ENCODE data around the gene RAB17.

The RAB17 gene

DNA sequence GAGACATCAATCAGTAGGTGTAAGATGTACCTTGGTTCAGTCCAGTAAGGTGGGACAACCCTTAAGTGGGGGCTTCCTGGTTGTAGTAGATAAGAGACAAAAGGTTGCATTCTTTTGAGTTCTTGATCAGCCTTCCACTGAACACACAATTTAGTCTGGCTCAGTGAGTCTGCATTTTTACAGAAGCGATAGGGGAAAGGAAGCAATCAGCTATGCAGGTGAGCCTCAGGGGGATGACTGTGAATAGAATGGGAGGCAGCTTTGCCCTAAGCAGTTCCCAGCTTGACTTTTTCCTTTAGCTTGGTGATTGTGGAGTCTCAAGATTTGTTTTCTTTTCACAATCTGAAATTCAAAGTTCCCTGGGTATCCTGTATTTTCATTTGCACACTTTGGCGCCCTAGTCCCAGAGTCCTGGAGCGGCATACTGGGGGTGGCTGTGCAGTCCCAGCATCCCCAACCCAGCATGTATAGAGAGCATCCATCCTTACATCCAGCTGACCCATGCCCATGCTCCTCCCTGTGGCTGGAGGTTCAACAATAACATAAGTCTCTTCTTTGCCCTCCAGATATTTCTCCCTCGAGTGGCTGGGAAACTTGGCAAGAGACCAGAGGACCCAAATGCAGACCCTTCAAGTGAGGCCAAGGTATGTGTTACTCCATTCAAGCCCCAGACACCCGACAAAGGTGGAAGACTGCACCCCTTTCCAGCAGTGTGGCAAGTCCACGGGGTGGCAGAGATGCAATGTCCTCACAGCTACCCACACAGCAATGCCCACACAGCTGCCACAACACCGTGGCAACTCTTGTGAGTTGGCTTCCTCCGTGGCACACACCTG, 44.3 kb downstream of the RAB17 start:
- DNase-seq (ENCODE audit: low read depth, low spot score): no peak
- H3K27ac ChIP-seq: no peak overlapping the region

GRCh38 chr2:237542001-237542704, 48.4 kb downstream of the RAB17 start:
- DNase-seq (ENCODE audit: low read depth, low spot score): no peak
- no peak overlapping the region for H3K27ac ChIP-seq

DNA sequence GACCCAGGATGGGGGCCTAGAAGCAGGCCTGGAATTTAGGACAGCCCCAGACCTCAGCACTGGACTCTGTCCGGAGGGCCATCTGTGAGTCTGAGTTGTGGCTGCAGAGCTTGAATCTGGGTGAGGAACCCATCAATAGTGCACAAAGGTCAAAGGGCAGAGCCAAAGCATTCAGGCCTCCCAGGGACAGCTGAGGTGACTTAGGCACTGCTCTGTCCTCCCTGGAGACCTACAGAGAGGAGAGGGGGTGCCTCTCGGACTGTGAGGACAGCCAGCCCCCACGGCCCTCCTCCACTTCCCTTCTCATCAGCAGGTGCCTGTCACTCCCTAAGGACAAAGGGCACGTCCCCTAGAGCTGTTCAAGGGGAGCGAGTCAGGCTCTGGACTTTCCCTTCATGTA, 49.3 kb downstream of the RAB17 start:
- no peak for DNase-seq (ENCODE audit: low read depth, low spot score)
- no peak overlapping the region for H3K27ac ChIP-seq

GRCh38 chr2:237540823-237541222, 49.7 kb downstream of the RAB17 start:
- DNase-seq (ENCODE audit: low read depth, low spot score): no peak
- H3K27ac ChIP-seq: no peak overlapping the region

DNA sequence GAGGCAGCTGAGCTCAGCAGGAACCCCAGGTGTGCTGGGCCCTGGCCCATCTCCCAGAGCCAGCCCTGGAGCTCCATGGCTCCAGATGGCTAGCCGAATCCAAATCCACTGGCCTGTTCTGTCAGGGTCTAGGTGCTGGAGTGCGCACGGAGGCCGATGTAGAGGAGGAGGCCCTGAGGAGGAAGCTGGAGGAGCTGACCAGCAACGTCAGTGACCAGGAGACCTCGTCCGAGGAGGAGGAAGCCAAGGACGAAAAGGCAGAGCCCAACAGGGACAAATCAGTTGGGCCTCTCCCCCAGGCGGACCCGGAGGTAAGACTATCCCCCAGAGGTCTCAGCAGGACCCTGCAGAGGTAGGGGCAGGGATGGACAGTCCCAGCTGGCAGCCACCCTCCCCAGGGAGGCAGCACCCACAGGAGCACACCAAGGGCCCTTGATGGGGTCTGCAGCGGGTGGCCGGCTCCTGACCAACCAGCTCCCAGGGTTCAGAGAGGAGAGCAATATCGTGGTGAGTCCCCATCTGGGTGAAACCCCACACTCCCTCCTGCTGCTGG, 50.2 kb downstream of the RAB17 start:
- H3K27ac ChIP-seq: no peak overlapping the region
- no peak for DNase-seq (ENCODE audit: low read depth, low spot score)

GRCh38 chr2:237539681-237540080, 50.9 kb downstream of the RAB17 start:
- H3K27ac ChIP-seq: no peak overlapping the region
- DNase-seq (ENCODE audit: low read depth, low spot score): no peak

DNA sequence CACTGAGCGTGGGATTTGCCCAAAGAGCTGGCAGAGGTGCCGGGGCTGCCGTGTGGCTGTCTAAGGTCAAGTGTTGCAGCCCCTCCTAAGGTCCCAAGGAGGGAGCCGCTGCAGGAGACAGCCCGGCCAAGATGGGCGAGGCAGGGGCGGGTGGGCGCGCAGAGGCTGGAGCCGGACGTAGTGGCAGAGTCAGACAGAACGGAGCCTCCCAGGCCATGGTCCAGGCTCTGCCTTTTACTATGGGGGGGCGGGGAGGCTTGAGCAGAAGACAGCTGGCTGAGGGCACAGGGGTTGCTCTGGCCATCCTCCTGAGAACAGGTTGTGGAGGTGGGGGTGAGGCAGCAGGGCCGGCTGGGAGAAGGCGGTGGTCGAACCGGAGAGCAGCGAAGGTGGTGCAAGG, 51.6 kb downstream of the RAB17 start:
- no peak for DNase-seq (ENCODE audit: low read depth, low spot score)
- H3K27ac ChIP-seq: no peak overlapping the region

- H3K27ac ChIP-seq: no peak overlapping the region
- DNase-seq (ENCODE audit: low read depth, low spot score): no peak
Measured at GRCh38 chr2:237538001-237538720, 52.4 kb downstream of the RAB17 start.

DNA sequence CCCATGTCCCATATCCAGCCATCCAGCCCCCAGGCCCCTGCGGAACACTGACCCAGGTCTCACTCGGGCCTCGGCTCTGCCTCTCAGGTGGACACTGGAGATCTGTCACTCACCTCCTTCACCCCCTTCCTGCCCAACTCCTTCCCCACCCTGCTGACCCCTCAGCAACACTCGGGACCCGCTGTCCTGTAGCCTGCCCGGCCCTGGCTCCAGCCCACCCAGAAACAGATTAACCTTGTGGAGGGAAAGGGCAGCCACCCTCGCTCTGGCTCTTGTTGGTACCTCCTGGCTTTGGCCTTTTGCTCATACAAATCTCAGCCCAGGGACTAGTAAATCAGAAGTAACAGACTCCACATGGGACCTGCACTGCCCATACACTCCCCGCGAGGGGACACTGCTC, 53.9 kb downstream of the RAB17 start:
- H3K27ac ChIP-seq: no peak overlapping the region
- no peak for DNase-seq (ENCODE audit: low read depth, low spot score)

DNA sequence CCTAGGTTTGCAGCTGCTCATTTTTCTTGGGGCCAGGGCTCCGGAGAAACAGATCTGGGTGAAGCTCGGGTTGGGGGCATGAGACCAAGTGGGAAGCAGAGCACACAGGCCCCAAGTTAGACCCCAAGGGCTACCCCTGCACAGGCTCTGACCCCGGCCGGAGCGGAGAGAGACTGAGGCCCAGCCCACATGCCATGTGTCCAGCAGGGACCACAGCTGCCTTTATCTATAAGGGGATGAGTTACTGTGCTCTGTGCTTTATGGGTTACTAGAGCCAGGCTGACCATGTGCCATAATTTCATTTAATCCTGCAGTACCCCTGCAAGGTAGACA, 54.5 kb downstream of the RAB17 start:
- no peak overlapping the region for H3K27ac ChIP-seq
- DNase-seq (ENCODE audit: low read depth, low spot score): no peak

DNA sequence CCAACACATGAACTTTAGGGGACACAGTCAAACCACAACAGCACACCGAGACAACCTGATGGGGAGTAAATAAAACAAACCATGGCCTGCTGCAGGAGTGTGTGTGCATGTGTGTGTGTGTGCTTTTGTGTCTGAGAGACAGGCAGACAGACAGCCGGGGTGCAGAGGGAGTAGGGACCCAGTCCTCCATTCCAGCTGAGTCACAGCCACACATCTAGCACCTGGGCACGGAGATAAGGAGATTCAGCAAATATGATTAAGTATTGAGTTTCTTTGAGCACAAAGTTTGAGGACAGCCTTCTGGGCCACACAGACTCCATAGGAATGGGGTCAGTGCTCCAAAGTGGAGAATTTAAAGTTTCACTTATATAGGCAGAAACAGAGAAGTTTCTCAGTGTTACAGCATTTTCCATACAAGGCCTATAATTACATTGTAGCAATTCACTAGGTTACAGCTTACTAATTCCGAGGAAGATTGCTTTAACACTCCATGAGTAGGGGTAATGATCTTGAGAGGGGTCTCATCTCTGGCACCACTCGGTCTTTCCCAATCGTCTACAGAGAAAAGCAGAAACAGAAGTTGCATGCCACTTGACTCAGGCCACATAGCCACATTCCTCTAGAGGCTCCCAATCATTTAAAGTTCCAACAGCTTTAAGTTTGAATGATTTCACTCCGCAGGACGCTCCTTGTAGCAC, 55.0 kb downstream of the RAB17 start:
- DNase-seq (ENCODE audit: low read depth, low spot score): no peak
- H3K27ac ChIP-seq: no peak overlapping the region

GRCh38 chr2:237534380-237534779, 56.2 kb downstream of the RAB17 start:
- no peak for DNase-seq (ENCODE audit: low read depth, low spot score)
- no peak overlapping the region for H3K27ac ChIP-seq

DNA sequence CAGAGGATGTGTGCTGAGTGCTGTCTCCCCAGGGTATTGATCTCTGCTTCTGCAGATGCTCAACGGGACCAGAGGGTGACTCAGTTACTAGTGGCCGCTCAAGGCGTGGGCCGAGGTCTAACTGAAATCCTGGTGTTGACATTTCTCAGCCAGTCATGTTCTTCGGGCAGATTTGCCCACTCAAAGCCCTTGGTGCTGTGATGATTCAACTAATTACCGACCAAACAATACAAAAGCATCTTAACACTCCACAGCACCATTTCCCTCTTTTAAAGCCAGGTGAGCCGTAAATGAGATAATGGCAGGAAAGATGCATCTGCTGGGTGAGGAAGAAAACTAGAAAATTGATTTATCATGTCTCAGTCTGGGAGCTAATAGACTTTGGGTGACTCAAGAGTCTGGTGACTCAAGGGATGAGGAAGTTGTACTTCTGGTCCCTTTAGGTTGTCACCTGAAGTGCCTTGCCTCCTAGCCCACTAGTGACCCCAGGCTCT, 56.8 kb downstream of the RAB17 start:
- no peak overlapping the region for H3K27ac ChIP-seq
- no peak for DNase-seq (ENCODE audit: low read depth, low spot score)

DNA sequence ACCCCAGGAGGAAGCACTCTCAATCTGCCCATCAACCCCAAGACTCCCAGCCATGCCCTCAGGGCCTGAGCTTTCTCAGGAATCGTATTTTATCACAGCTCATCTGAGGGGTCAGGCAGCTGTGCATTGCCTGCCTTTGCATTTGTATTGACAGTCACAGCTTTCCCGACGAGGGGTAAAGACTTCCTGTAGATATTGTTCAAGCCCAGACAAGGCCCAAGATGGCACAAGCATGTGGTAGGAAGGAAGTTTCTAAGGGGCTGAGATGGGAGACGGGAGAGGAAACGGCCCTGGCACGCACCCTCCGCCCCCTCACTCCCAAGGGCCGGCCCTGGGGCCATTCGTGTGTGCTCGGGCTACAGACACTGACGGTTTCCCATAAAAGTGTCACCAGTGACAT, 58.4 kb downstream of the RAB17 start:
- H3K27ac ChIP-seq: peak overlapping the region; percentile 48
- DNase-seq (ENCODE audit: low read depth, low spot score): no peak

GRCh38 chr2:237530472-237531433, 59.8 kb downstream of the RAB17 start:
- H3K27ac ChIP-seq: no peak overlapping the region
- no peak for DNase-seq (ENCODE audit: low read depth, low spot score)

DNA sequence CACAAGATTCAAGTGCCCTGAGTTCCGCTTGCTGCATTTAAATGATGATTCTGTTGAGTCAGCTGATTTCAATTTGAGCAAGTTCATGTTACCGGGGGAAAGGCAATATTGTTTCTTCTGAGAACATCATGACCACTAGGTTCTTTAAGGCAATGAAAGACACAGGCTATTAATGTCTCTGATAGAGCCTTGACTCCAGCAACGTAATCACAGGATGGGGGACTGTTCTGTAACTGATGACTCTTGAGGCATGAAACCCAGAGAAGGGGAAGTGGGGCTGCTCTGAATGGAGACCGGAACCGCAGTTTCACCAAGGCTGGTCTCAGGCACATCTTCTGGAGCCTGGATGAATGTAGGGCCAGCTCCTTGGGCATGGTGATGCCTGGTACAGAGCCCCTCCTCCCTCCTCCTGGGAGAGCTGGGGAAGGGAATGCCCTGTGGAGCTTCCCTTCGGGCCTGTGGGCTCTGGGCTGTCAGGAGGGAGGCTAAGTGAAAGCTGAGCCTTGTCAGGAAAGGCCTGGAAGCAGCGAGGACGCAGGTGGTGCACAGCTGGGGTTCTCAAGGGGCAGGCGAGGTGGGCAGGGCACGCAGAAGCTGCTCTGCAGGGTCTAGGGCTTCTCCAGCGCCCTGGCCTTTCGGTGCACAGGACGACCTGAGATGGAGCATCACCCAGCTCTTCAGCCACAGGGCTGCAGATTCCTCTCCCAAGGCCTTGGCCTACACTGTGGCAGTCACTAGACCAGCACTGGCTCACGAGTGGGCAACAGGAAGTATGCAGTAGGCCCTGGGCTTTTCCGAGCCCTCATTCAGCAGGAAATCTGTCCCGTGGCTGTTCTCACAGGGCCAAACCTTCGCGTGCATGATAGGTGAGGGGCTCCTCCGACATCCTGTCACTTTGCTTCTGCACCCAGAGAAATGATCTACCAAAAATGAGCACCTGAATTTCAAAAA, 60.8 kb downstream of the RAB17 start:
- no peak for DNase-seq (ENCODE audit: low read depth, low spot score)
- H3K27ac ChIP-seq: no peak overlapping the region

DNA sequence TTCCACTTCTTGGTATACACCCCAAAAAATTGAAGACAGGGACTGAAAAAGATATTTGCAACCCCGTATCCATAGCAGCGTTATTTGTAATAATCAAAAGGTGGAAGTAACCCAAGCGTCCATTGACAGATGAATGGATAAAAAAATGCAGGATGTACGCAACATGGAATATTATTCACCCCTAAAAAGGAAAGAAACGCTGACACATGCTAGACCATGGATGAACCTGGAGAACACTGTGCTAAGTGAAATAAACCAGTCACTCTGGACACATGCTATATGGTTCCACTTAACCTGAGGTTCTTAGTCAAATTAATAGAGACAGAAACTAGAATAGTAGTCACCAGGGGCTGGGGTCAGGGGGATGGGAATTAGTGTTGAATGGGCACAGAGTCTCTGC, 62.8 kb downstream of the RAB17 start:
- H3K27ac ChIP-seq: no peak overlapping the region
- DNase-seq (ENCODE audit: low read depth, low spot score): no peak

DNA sequence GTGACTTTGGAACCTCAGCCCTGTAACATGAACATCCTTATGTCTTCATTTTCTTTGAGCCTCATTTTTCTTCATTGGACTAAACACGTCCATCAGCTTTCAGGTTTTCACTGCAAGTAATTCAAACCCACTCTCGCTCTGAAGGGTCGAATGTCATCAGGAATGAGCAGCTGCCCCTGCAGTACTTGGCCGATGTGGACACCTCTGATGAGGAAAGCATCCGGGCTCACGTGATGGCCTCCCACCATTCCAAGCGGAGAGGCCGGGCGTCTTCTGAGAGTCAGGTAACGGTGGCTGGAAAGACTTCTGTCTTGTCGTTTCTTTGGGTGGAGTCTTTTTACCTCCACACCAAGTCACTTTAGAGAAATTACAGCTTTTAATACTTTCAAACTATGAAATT, 63.3 kb downstream of the RAB17 start:
- DNase-seq (ENCODE audit: low read depth, low spot score): no peak
- H3K27ac ChIP-seq: no peak overlapping the region
